Panc1 (cell line): ENCODE measurements around the gene NTRK3. TPM values are rescaled to one million over a fixed set of nuclear protein-coding genes. Genes with fewer than 3 reads are reported as not detected.

Experiments
- ATAC-seq: fragments of 200-7000 bp; cut with Tn5 transposase; 2 replicates; pipeline ENCODE4 v1.9.1; 2020; ENCODE audit warnings: mild to moderate bottlenecking, moderate library complexity
- BruUV-seq: library from RNA; stranded (reverse); fragments of 400-500 nt; replicated peaks from 2 replicates; lab custom pipeline; 2021; lab: Mats Ljungman, UMichigan
- CTCF ChIA-PET: fragments of 300-600 bp; sonication (Branson Sonifier 250); formaldehyde crosslinking; loops from one replicate; lab custom pipeline; 2022; ENCODE audit warnings: antibody characterized with exemption; lab: Charles Lee
- POLR2A ChIA-PET: fragments of 300-600 bp; sonication (Branson Sonifier 250); formaldehyde crosslinking; loops from one replicate; lab custom pipeline; 2022; ENCODE audit warnings: antibody characterized with exemption; lab: Charles Lee
- DNase-seq: peaks from one replicate; pipeline ENCODE4 v3.0.0-alpha.2; 2010; ENCODE audit warnings: low read depth, low spot score
- H3K27ac ChIP-seq: 2 replicates; pipeline ENCODE4 v1.5.1; 2011; ENCODE audit warnings: mild to moderate bottlenecking, low read length, inconsistent platforms
- H3K27me3 ChIP-seq: fragments of 200-500 bp; sonication (Bioruptor generic); 2 replicates; pipeline ENCODE4 v1.6.0; 2014; ENCODE audit warnings: low read length, inconsistent platforms; ENCODE audit not compliant: control insufficient read depth, insufficient read depth
- H3K36me3 ChIP-seq: fragments of 200-500 bp; sonication (Bioruptor generic); 2 replicates; pipeline ENCODE4 v1.5.1; 2014; ENCODE audit warnings: inconsistent platforms, mild to moderate bottlenecking, low read length, moderate library complexity; ENCODE audit not compliant: control insufficient read depth, insufficient read depth
- H3K4me1 ChIP-seq: 2 replicates; pipeline ENCODE4 v1.5.1; 2011; ENCODE audit warnings: inconsistent platforms, mild to moderate bottlenecking, low read length, moderate library complexity; ENCODE audit not compliant: control insufficient read depth, insufficient read depth
- H3K4me3 ChIP-seq, 2 experiments: 2 replicates each; pipeline ENCODE4 v1.5.1; 2011 to 2012; ENCODE audit warnings: low read depth in 2 of 2, low read length in 2 of 2, mild to moderate bottlenecking in 2 of 2, inconsistent platforms in 1 of 2, moderate library complexity in 1 of 2
- H3K9me3 ChIP-seq: fragments of 200-500 bp; sonication (Bioruptor generic); 2 replicates; pipeline ENCODE4 v1.5.1; 2014; ENCODE audit warnings: low read depth, mild to moderate bottlenecking, inconsistent platforms, low read length, moderate library complexity; ENCODE audit not compliant: control insufficient read depth, insufficient read depth
- POLR2AphosphoS5 ChIP-seq: IDR thresholded peaks from 2 replicates; pipeline ENCODE4 v1.6.1; 2012; ENCODE audit warnings: mild to moderate bottlenecking, low read depth, low read length, moderate library complexity
- SIN3A ChIP-seq: IDR thresholded peaks from 2 replicates; pipeline ENCODE4 v1.6.1; 2012; ENCODE audit warnings: low read depth, mild to moderate bottlenecking, low read length, moderate library complexity, borderline replicate concordance; ENCODE audit not compliant: insufficient read depth
- TCF7L2 ChIP-seq: IDR thresholded peaks from 2 replicates; pipeline ENCODE4 v1.6.1; 2011; ENCODE audit warnings: mild to moderate bottlenecking, low read depth, low read length, inconsistent platforms
- in situ Hi-C: cut with HindIII; loops from 2 replicates; pipeline ENCODE4 v1.10.0; 2016; ENCODE audit warnings: low sequenced_read_pairs, low pct_unique_long_range_greater_than_20kb
- intact Hi-C: fragments of 100-400 bp; cut with micrococcal nuclease; formaldehyde crosslinking; loops from one replicate; pipeline ENCODE4 v1.10.0; 2022; ENCODE audit not compliant: unreplicated experiment
- total RNA-seq: library from RNA; stranded (reverse); gene quantifications from one replicate; pipeline ENCODE4 v1.2.1, GENCODE V29; 2021; ENCODE audit not compliant: unreplicated experiment
- TF ChIP-seq, protein P1 (sequence below), 2 experiments: IDR thresholded peaks; 2 replicates each; pipeline ENCODE4 v1.6.1; 2011 to 2012; ENCODE audit warnings: low read depth in 2 of 2, control low read depth in 1 of 2, low read length in 1 of 2, mild to moderate bottlenecking in 1 of 2, moderate library complexity in 1 of 2; ENCODE audit not compliant: insufficient read depth in 1 of 2
- TF ChIP-seq, protein P2 (sequence below): fragments of 450-650 bp; IDR thresholded peaks from 2 replicates; pipeline ENCODE4 v1.5.1; 2017; ENCODE audit warnings: mild to moderate bottlenecking

The NTRK3 gene
- total RNA-seq, 1 experiment from 2014 or later, result not detected

DNA sequence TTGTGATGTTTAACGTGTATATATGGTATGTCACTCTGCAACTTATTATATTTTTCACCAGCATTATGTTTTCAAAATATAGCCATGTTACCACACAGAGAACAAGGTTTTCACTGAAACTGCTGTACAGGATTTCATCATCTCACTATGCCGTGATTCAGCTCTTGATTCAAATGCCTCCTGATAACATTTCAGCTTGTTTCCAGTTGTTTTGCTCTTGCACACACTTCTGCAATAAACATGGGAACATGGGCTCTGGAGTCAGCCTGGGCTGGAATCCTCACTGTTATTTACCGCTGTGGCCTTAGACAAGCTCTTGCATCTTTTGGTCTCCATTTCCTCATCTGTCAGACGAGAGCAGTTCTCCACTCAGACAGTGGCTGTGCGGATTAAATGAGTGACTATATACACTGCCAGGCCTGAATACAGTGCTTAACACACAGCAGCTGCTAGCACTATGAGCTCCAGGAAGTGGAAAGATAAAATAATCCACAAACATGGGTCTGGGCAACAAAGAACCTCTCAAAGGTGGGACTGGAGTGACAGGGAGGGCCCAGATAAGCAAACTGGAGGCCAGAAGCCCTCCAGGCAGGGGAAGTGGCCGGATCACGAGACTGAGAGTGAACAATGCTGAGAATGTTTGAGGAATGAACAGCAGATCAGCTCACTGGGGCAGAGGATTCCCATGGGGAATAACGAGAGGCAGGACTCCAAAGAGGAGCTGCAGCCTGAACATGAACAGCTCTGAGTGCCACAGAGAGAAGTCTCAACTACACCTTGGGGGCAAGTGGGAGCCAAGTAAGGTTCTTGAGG is 17.7 kb downstream of the NTRK3 start:
- no peak for DNase-seq
- BruUV-seq, result no TSS peak
- ATAC-seq, result no peak
- intact Hi-C loops, result no loop called here
- no peaks in the 10 kb centered on the region for H3K36me3 ChIP-seq
- ChIA-PET POLR2A (no interaction called here), CTCF (no interaction called here)
- H3K27ac ChIP-seq, result no peak overlapping the region
- no peaks in the 10 kb centered on the region for H3K4me1 ChIP-seq
- no peaks in the 10 kb centered on the region for H3K9me3 ChIP-seq
- no peaks in the 10 kb centered on the region for H3K27me3 ChIP-seq
- no peak overlapping the region for H3K4me3 ChIP-seq
- in situ Hi-C loops, result no loop called here
- no peak for TF ChIP-seq SIN3A
- no peak for TF ChIP-seq TCF7L2

DNA sequence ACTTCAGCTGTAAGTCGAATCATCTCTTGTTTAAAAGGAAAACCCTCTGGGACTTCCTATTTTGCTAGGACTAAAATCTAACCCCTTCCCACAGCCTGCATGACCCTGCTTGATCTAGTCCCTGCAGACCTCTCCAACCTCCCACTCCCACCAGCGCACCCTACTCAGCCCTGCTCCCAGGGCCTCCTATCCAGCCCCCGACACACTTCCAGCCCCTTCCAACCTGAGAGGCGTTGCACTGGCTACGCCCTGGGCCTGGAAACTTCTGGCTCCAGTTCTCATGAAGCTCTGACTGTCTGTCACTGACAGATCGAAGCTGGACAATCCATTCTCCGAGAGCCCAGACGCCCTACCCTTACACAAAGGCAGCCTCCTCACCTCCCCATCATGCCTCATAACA is 21.8 kb downstream of the NTRK3 start:
- ATAC-seq (no peak), DNase-seq (no peak)
- TF ChIP-seq TCF7L2 (no peak), SIN3A (no peak), POLR2AphosphoS5 (no peak)
- TF ChIP-seq, protein P1, sequence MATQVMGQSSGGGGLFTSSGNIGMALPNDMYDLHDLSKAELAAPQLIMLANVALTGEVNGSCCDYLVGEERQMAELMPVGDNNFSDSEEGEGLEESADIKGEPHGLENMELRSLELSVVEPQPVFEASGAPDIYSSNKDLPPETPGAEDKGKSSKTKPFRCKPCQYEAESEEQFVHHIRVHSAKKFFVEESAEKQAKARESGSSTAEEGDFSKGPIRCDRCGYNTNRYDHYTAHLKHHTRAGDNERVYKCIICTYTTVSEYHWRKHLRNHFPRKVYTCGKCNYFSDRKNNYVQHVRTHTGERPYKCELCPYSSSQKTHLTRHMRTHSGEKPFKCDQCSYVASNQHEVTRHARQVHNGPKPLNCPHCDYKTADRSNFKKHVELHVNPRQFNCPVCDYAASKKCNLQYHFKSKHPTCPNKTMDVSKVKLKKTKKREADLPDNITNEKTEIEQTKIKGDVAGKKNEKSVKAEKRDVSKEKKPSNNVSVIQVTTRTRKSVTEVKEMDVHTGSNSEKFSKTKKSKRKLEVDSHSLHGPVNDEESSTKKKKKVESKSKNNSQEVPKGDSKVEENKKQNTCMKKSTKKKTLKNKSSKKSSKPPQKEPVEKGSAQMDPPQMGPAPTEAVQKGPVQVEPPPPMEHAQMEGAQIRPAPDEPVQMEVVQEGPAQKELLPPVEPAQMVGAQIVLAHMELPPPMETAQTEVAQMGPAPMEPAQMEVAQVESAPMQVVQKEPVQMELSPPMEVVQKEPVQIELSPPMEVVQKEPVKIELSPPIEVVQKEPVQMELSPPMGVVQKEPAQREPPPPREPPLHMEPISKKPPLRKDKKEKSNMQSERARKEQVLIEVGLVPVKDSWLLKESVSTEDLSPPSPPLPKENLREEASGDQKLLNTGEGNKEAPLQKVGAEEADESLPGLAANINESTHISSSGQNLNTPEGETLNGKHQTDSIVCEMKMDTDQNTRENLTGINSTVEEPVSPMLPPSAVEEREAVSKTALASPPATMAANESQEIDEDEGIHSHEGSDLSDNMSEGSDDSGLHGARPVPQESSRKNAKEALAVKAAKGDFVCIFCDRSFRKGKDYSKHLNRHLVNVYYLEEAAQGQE (IDR thresholded peaks at IDR 0.05; ENCODE audit: insufficient read depth in 1 of 2, low read depth in 2 of 2, low read length in 1 of 2), result no peak
- TF ChIP-seq, protein P2, sequence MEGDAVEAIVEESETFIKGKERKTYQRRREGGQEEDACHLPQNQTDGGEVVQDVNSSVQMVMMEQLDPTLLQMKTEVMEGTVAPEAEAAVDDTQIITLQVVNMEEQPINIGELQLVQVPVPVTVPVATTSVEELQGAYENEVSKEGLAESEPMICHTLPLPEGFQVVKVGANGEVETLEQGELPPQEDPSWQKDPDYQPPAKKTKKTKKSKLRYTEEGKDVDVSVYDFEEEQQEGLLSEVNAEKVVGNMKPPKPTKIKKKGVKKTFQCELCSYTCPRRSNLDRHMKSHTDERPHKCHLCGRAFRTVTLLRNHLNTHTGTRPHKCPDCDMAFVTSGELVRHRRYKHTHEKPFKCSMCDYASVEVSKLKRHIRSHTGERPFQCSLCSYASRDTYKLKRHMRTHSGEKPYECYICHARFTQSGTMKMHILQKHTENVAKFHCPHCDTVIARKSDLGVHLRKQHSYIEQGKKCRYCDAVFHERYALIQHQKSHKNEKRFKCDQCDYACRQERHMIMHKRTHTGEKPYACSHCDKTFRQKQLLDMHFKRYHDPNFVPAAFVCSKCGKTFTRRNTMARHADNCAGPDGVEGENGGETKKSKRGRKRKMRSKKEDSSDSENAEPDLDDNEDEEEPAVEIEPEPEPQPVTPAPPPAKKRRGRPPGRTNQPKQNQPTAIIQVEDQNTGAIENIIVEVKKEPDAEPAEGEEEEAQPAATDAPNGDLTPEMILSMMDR, result no peak
- Histone ChIP-seq H3K9me3 (no peaks in the 10 kb centered on the region), H3K4me3 (no peak overlapping the region), H3K27me3 (peaks cover 3% of the 10 kb centered on the region; the same call in 1 of the 2 replicates), H3K4me1 (no peaks in the 10 kb centered on the region), H3K36me3 (no peaks in the 10 kb centered on the region), H3K27ac (no peak overlapping the region)
- CTCF ChIA-PET, result no interaction called here
- in situ Hi-C loops, result no loop called here
- POLR2A ChIA-PET, result no interaction called here
- no TSS peak for BruUV-seq
- intact Hi-C loops, result no loop called here

DNA sequence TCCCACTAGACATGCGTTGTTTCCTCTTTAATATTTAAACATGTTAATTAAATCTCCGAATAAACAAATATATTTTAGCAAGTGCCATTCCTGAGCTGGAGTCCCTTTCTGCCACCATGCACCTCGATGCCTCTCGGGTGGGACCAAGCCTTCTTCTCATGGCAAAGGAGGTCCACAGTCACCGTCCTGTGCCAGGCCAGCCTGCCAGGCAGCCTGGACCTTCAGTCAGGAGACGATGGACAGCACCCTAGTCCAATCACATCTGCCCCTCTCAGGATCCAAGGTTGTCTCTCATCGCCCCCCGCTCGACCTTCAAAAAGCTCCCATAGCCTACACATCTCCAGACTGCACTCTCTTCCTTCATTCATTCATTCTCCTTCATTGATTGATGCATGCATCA is 22.6 kb downstream of the NTRK3 start:
- H3K36me3 ChIP-seq, result no peaks in the 10 kb centered on the region
- POLR2A ChIA-PET, result no interaction called here
- in situ Hi-C loops (no loop called here), intact Hi-C loops (no loop called here)
- no peaks in the 10 kb centered on the region for H3K4me1 ChIP-seq
- no peak overlapping the region for H3K4me3 ChIP-seq
- DNase-seq (no peak), ATAC-seq (no peak)
- no peak overlapping the region for H3K27ac ChIP-seq
- peaks cover 5% of the 10 kb centered on the region; the same call in 1 of the 2 replicates for H3K27me3 ChIP-seq
- no peaks in the 10 kb centered on the region for H3K9me3 ChIP-seq
- TF ChIP-seq TCF7L2, result no peak
- no peak for TF ChIP-seq POLR2AphosphoS5
- BruUV-seq, result no TSS peak
- CTCF ChIA-PET, result no interaction called here
